ENCODE results near the gene ZNF335. TPM values are rescaled to one million over a fixed set of nuclear protein-coding genes. Genes with fewer than 3 reads are reported as not detected.

The ZNF335 gene
- total RNA-seq, 3 donors from 2014 or later (not counting 1 experiment from before 2014, with no cell fraction given): 101 to 119 (median 102) TPM

DNA sequence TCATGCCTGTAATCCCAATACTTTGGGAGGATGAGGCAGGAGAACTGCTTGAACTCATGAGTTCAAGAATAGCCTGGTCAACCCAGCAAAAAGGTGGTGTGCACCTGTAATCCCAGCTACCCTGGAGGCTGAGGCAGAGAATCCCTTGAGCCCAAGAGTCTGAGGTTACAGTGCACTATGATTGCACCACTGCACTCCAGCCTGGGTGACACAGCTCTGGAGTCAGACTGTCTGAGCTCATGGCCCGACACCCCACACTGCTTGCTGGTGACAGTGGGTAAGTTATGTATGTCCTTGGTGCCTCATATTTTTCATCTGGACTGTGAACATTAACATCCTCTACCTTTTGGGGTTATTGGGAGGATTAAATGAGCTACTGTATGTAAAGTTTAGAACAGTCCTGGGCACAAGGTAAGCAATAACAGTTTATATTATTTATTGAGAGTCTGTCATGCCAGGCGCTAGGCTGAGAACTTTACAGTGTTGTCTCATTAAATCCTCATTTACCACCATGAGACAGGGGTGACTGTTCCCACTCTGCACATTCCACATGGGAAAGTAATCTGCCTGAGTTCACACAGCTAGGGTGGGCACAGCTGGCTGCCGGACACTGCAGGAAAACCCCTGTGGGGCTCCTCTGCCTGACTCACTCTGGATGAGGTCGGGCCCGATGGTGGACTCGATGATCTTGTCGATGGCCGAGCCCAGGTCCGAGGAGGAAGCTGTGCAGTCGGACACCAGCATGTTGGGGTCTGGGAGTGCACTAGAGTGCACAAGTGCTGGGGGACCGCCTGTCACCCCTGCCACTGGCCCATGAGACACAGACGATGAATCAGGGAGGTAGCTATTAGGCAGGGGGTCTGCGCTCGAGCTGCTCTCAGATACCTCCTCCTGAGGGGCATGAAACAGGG, 2.9 kb downstream of the ZNF335 start:
- ATAC-seq (no peak), DNase-seq (peak in 1 of 2 donors; percentile 13)
- H3K36me3 Mint-ChIP-seq: no peaks in the 10 kb centered on the region
- peak overlapping the region; percentile 97 for H3K4me3 Mint-ChIP-seq
- Histone ChIP-seq H3K4me3 (ENCODE audit: low read length) (no peak overlapping the region), H3K4me1 (ENCODE audit: control insufficient read depth, insufficient read depth, low read length) (peaks cover 38% of the 10 kb centered on the region), H3K36me3 (ENCODE audit: control insufficient read depth, insufficient read depth, low read length) (peaks cover 46% of the 10 kb centered on the region), H3K27me3 (ENCODE audit: control insufficient read depth, insufficient read depth, low read length) (no peaks in the 10 kb centered on the region), H3K9me3 (ENCODE audit: control insufficient read depth, insufficient read depth, low read length) (no peaks in the 10 kb centered on the region), H3K27ac (ENCODE audit: low read length) (no peak overlapping the region)
- peaks cover 28 to 29% of the 10 kb centered on the region in 2 donors for H3K4me1 Mint-ChIP-seq
- H3K9me3 Mint-ChIP-seq: peaks cover 0 to 2% of the 10 kb centered on the region in 2 donors
- 95% methylated on average over 14 of the region's 14 CpGs for WGBS (ENCODE audit: insufficient coverage)
- H3K27ac Mint-ChIP-seq: peak overlapping the region; percentile 97 to 99
- no peaks in the 10 kb centered on the region for H3K27me3 Mint-ChIP-seq (ENCODE audit: low read depth in 2 of 2)
- no peak for TF ChIP-seq CTCF (IDR thresholded peaks at IDR 0.05)
- intact Hi-C loops (cut with micrococcal nuclease): no loop called here

- Histone ChIP-seq H3K9me3 (ENCODE audit: control insufficient read depth, insufficient read depth, low read length) (no peaks in the 10 kb centered on the region), H3K4me3 (ENCODE audit: low read length) (no peak overlapping the region), H3K27ac (ENCODE audit: low read length) (no peak overlapping the region), H3K27me3 (ENCODE audit: control insufficient read depth, insufficient read depth, low read length) (no peaks in the 10 kb centered on the region), H3K36me3 (ENCODE audit: control insufficient read depth, insufficient read depth, low read length) (peaks cover 55% of the 10 kb centered on the region), H3K4me1 (ENCODE audit: control insufficient read depth, insufficient read depth, low read length) (peaks cover 47% of the 10 kb centered on the region)
- H3K9me3 Mint-ChIP-seq: peaks cover 0 to 2% of the 10 kb centered on the region in 2 donors
- peaks cover 28 to 31% of the 10 kb centered on the region in 2 donors for H3K4me1 Mint-ChIP-seq
- H3K27ac Mint-ChIP-seq: no peak overlapping the region
- ATAC-seq (no peak), DNase-seq (peak in 1 of 2 donors; percentile 9)
- no peaks in the 10 kb centered on the region for H3K36me3 Mint-ChIP-seq
- no peak overlapping the region for H3K4me3 Mint-ChIP-seq
- intact Hi-C loops (cut with micrococcal nuclease): no loop called here
- 95% methylated on average over 10 of the region's 10 CpGs for WGBS (ENCODE audit: insufficient coverage)
- no peaks in the 10 kb centered on the region for H3K27me3 Mint-ChIP-seq (ENCODE audit: low read depth in 2 of 2)
- no peak for TF ChIP-seq CTCF (IDR thresholded peaks at IDR 0.05)
Observed at GRCh38 chr20:45968081-45968671, 3.8 kb downstream of the ZNF335 start.

GRCh38 chr20:45967551-45968080, 4.4 kb downstream of the ZNF335 start:
- Mint-ChIP-seq H3K27ac (no peak overlapping the region), H3K4me3 (no peak overlapping the region), H3K4me1 (peaks cover 25 to 33% of the 10 kb centered on the region in 2 donors), H3K36me3 (no peaks in the 10 kb centered on the region), H3K27me3 (ENCODE audit: low read depth in 2 of 2) (no peaks in the 10 kb centered on the region), H3K9me3 (peaks cover 0 to 2% of the 10 kb centered on the region in 2 donors)
- H3K36me3 ChIP-seq (ENCODE audit: control insufficient read depth, insufficient read depth, low read length): peaks cover 58% of the 10 kb centered on the region
- no peaks in the 10 kb centered on the region for H3K9me3 ChIP-seq (ENCODE audit: control insufficient read depth, insufficient read depth, low read length)
- TF ChIP-seq CTCF (IDR thresholded peaks at IDR 0.05): no peak
- DNase-seq (no peak), ATAC-seq (no peak)
- peaks cover 46% of the 10 kb centered on the region for H3K4me1 ChIP-seq (ENCODE audit: control insufficient read depth, insufficient read depth, low read length)
- H3K4me3 ChIP-seq (ENCODE audit: low read length): no peak overlapping the region
- intact Hi-C loops (cut with micrococcal nuclease): no loop called here
- 98% methylated on average over 9 of the region's 13 CpGs for WGBS (ENCODE audit: insufficient coverage)
- H3K27ac ChIP-seq (ENCODE audit: low read length): no peak overlapping the region
- H3K27me3 ChIP-seq (ENCODE audit: control insufficient read depth, insufficient read depth, low read length): no peaks in the 10 kb centered on the region

All from natural killer cell (primary cell).